Measurements from ENCODE around the gene ITPR2. TPM values are rescaled to one million over a fixed set of nuclear protein-coding genes. Genes with fewer than 3 reads are reported as not detected.

The ITPR2 gene
- total RNA-seq, 1 donor = 29.6 TPM

GRCh38 chr12:26492406-26492805 lies 340.6 kb downstream of the ITPR2 start:
- no peak for DNase-seq (ENCODE audit: low read depth in 2 of 3, low spot score in 2 of 3)

- DNase-seq (ENCODE audit: low read depth in 2 of 3, low spot score in 2 of 3) = no peak
Observed at GRCh38 chr12:26489908-26490307, 343.1 kb downstream of the ITPR2 start.

- peak in 1 of 3 donors; percentile 15 for DNase-seq (ENCODE audit: low read depth in 2 of 3, low spot score in 2 of 3)
Observed at GRCh38 chr12:26488351-26488750, 344.6 kb downstream of the ITPR2 start.

- DNase-seq (ENCODE audit: low read depth in 2 of 3, low spot score in 2 of 3) = peak in 1 of 3 donors; percentile 50
Observed at GRCh38 chr12:26473291-26473690, 359.7 kb downstream of the ITPR2 start.

GRCh38 chr12:26471560-26471959 lies 361.4 kb downstream of the ITPR2 start:
- DNase-seq (ENCODE audit: low read depth in 2 of 3, low spot score in 2 of 3) = peak in 2 of 3 donors; percentile 65 to 87

GRCh38 chr12:26469421-26470180 lies 363.4 kb downstream of the ITPR2 start:
- no peak for DNase-seq (ENCODE audit: low read depth in 2 of 3, low spot score in 2 of 3)

- no peak for DNase-seq (ENCODE audit: low read depth in 2 of 3, low spot score in 2 of 3)
Observed at GRCh38 chr12:26467351-26467750, 365.6 kb downstream of the ITPR2 start.

- no peak for DNase-seq (ENCODE audit: low read depth in 2 of 3, low spot score in 2 of 3)
Observed at GRCh38 chr12:26466726-26467125, 366.3 kb downstream of the ITPR2 start.

- no peak for DNase-seq (ENCODE audit: low read depth in 2 of 3, low spot score in 2 of 3)
Observed at GRCh38 chr12:26465419-26466097, 367.4 kb downstream of the ITPR2 start.

GRCh38 chr12:26461776-26462175 lies 371.2 kb downstream of the ITPR2 start:
- no peak for DNase-seq (ENCODE audit: low read depth in 2 of 3, low spot score in 2 of 3)

GRCh38 chr12:26460361-26460760 lies 372.6 kb downstream of the ITPR2 start:
- DNase-seq (ENCODE audit: low read depth in 2 of 3, low spot score in 2 of 3) = peak in 1 of 3 donors; percentile 6

GRCh38 chr12:26455936-26456574 lies 376.9 kb downstream of the ITPR2 start:
- DNase-seq (ENCODE audit: low read depth in 2 of 3, low spot score in 2 of 3) = no peak

GRCh38 chr12:26453246-26453645 lies 379.7 kb downstream of the ITPR2 start:
- no peak for DNase-seq (ENCODE audit: low read depth in 2 of 3, low spot score in 2 of 3)

- peak in 2 of 3 donors; percentile 21 to 76 for DNase-seq (ENCODE audit: low read depth in 2 of 3, low spot score in 2 of 3)
Observed at GRCh38 chr12:26452511-26452910, 380.5 kb downstream of the ITPR2 start.

- no peak for DNase-seq (ENCODE audit: low read depth in 2 of 3, low spot score in 2 of 3)
Observed at GRCh38 chr12:26451763-26452162, 381.2 kb downstream of the ITPR2 start.

- no peak for DNase-seq (ENCODE audit: low read depth in 2 of 3, low spot score in 2 of 3)
Observed at GRCh38 chr12:26445909-26446308, 387.1 kb downstream of the ITPR2 start.

- no peak for DNase-seq (ENCODE audit: low read depth in 2 of 3, low spot score in 2 of 3)
Observed at GRCh38 chr12:26443309-26443708, 389.7 kb downstream of the ITPR2 start.

- DNase-seq (ENCODE audit: low read depth in 2 of 3, low spot score in 2 of 3) = no peak
Observed at GRCh38 chr12:26441434-26441833, 391.6 kb downstream of the ITPR2 start.

- no peak for DNase-seq (ENCODE audit: low read depth in 2 of 3, low spot score in 2 of 3)
Observed at GRCh38 chr12:26435069-26435404, 398.0 kb downstream of the ITPR2 start.

GRCh38 chr12:26434299-26435068 lies 398.5 kb downstream of the ITPR2 start:
- peak in 2 of 3 donors; percentile 35 to 41 for DNase-seq (ENCODE audit: low read depth in 2 of 3, low spot score in 2 of 3)

GRCh38 chr12:26433701-26434100 lies 399.3 kb downstream of the ITPR2 start:
- peak in 2 of 3 donors; percentile 18 to 54 for DNase-seq (ENCODE audit: low read depth in 2 of 3, low spot score in 2 of 3)
